CD4-positive, alpha-beta T cell (primary cell): ENCODE measurements around the gene ARHGAP26. TPM values are rescaled to one million over a fixed set of nuclear protein-coding genes. Genes with fewer than 3 reads are reported as not detected.
A peak's percentile ranks its signal among the peaks of the same experiment; 100 is the strongest.

Experiments used
- ATAC-seq: fragments of 200-7000 bp; cut with Tn5 transposase; one replicate; pipeline ENCODE4 v1.10.0; 2022; ENCODE audit warnings: mild to moderate bottlenecking; ENCODE audit not compliant: poor library complexity
- CTCF ChIA-PET: fragments of 350-600 bp; sonication (Branson Sonifier 250); formaldehyde crosslinking; loops from one replicate; lab custom pipeline; 2021; ENCODE audit warnings: antibody characterized with exemption, inconsistent platforms; lab: Charles Lee
- POLR2A ChIA-PET: fragments of 350-600 bp; sonication (Branson Sonifier 250); formaldehyde crosslinking; loops from one replicate; lab custom pipeline; 2021; ENCODE audit warnings: antibody characterized with exemption, inconsistent platforms; lab: Charles Lee
- DNase-seq, 14 experiments: peaks; one replicate each; pipeline ENCODE4 v3.0.0-alpha.2; 2013 to 2020; ENCODE audit warnings: mixed read lengths in 2 of 14
- H3K27ac ChIP-seq, 2 donors: one replicate each; pipeline versions ENCODE4 v1.5.1 to v1.7.0; 2013; ENCODE audit warnings: low read length in 2 of 2, low read depth in 1 of 2, mild to moderate bottlenecking in 1 of 2
- H3K27me3 ChIP-seq, 2 experiments: 1 replicate in 1 of 2; 2 replicates in 1 of 2; pipeline versions ENCODE4 v1.6.1 to v1.7.0; 2013; ENCODE audit warnings: low read length in 2 of 2, control low read depth in 1 of 2, mild to moderate bottlenecking in 1 of 2, moderate library complexity in 1 of 2; ENCODE audit not compliant: insufficient read depth in 2 of 2, control insufficient read depth in 1 of 2
- H3K36me3 ChIP-seq: one replicate; pipeline ENCODE4 v1.6.1; 2013; ENCODE audit warnings: low read length, control low read depth; ENCODE audit not compliant: insufficient read depth
- H3K4me1 ChIP-seq: one replicate; pipeline ENCODE4 v1.6.1; 2013; ENCODE audit warnings: low read length, control low read depth; ENCODE audit not compliant: insufficient read depth
- H3K4me3 ChIP-seq: one replicate; pipeline ENCODE4 v1.5.1; 2013; ENCODE audit warnings: mild to moderate bottlenecking, low read length, moderate library complexity
- H3K9me3 ChIP-seq, 2 experiments: 1 replicate in 1 of 2; 2 replicates in 1 of 2; pipeline versions ENCODE4 v1.6.1 to v1.7.0; 2013; ENCODE audit warnings: low read length in 2 of 2, mild to moderate bottlenecking in 2 of 2, control low read depth in 1 of 2, moderate library complexity in 1 of 2; ENCODE audit not compliant: control insufficient read depth in 1 of 2, insufficient read depth in 1 of 2
- H3K27ac Mint-ChIP-seq: one replicate; pipeline ENCODE4 v1.8.0; 2020; ENCODE audit warnings: mixed read lengths
- H3K27me3 Mint-ChIP-seq: one replicate; pipeline ENCODE4 v1.8.0; 2021; ENCODE audit warnings: mixed read lengths
- H3K36me3 Mint-ChIP-seq: one replicate; pipeline ENCODE4 v1.8.0; 2021; ENCODE audit warnings: low read depth, mixed read lengths
- H3K4me1 Mint-ChIP-seq: one replicate; pipeline ENCODE4 v1.8.0; 2021; ENCODE audit warnings: low read depth, mixed read lengths
- H3K4me3 Mint-ChIP-seq: one replicate; pipeline ENCODE4 v1.8.0; 2020; ENCODE audit warnings: mild to moderate bottlenecking, mixed read lengths
- H3K9me3 Mint-ChIP-seq: one replicate; pipeline ENCODE4 v1.8.0; 2020; ENCODE audit warnings: mixed read lengths
- intact Hi-C, 2 experiments: fragments of 100-400 bp; cut with DNase I in 1 of 2; cut with micrococcal nuclease in 1 of 2; formaldehyde crosslinking; loops; one replicate each; pipeline versions ENCODE4 v1.15.1 to v1.9.0; 2023 to 2025; cut with DNase I, micrococcal nuclease
- total RNA-seq, 174 experiments: library from RNA in 2 of 174; stranded (reverse) in 2 of 174; gene quantifications; one replicate each; pipeline ENCODE4 v1.2.3 and lab custom pipeline; 2021 to 2026
- TF ChIP-seq, protein P1 (sequence below): fragments of 200-600 bp; IDR thresholded peaks from one replicate; pipeline ENCODE4 v1.8.0; 2022; ENCODE audit warnings: antibody characterized with exemption, mild to moderate bottlenecking

The ARHGAP26 gene
- total RNA-seq, 2 experiments from 2014 or later, result 24.9 to 27.3 TPM

- Mint-ChIP-seq H3K9me3 (no peaks in the 10 kb centered on the region), H3K27ac (peak overlapping the region; percentile 75), H3K27me3 (no peaks in the 10 kb centered on the region), H3K36me3 (no peaks in the 10 kb centered on the region), H3K4me1 (peaks cover 44% of the 10 kb centered on the region), H3K4me3 (no peak overlapping the region)
- TF ChIP-seq, protein P1, sequence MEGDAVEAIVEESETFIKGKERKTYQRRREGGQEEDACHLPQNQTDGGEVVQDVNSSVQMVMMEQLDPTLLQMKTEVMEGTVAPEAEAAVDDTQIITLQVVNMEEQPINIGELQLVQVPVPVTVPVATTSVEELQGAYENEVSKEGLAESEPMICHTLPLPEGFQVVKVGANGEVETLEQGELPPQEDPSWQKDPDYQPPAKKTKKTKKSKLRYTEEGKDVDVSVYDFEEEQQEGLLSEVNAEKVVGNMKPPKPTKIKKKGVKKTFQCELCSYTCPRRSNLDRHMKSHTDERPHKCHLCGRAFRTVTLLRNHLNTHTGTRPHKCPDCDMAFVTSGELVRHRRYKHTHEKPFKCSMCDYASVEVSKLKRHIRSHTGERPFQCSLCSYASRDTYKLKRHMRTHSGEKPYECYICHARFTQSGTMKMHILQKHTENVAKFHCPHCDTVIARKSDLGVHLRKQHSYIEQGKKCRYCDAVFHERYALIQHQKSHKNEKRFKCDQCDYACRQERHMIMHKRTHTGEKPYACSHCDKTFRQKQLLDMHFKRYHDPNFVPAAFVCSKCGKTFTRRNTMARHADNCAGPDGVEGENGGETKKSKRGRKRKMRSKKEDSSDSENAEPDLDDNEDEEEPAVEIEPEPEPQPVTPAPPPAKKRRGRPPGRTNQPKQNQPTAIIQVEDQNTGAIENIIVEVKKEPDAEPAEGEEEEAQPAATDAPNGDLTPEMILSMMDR, result no peak
- no peak overlapping the region for H3K4me3 ChIP-seq
- peak overlapping the region in 1 of 2 donors; percentile 42 for H3K27ac ChIP-seq
- ChIA-PET POLR2A (interaction anchor here (1.1 kb wide), 1 partner anchor 25 kb away, joined by 3 read pairs; no protein-coding TSS in a partner anchor), CTCF (interaction anchor here (1.0 to 2.0 kb wide), 4 partner anchors 17 to 32 kb away, joined by 3 to 10 read pairs (median 3); no protein-coding TSS in a partner anchor)
- no peaks in the 10 kb centered on the region for H3K36me3 ChIP-seq
- DNase-seq, result peak in 2 of 14 experiments; percentile 51 to 61
- no peak for ATAC-seq
- H3K4me1 ChIP-seq, result peaks cover 36% of the 10 kb centered on the region
- intact Hi-C loops, result no loop called here
- no peaks in the 10 kb centered on the region for H3K9me3 ChIP-seq
- H3K27me3 ChIP-seq, result no peaks in the 10 kb centered on the region
Observed at GRCh38 chr5:142976861-142977260, 206.7 kb downstream of the ARHGAP26 start.

- peak; percentile 87 for ATAC-seq
- Histone ChIP-seq H3K4me3 (no peak overlapping the region), H3K4me1 (peaks cover 39% of the 10 kb centered on the region), H3K9me3 (no peaks in the 10 kb centered on the region), H3K27ac (peak overlapping the region in 1 of 2 donors; percentile 42), H3K36me3 (no peaks in the 10 kb centered on the region), H3K27me3 (no peaks in the 10 kb centered on the region)
- Mint-ChIP-seq H3K9me3 (no peaks in the 10 kb centered on the region), H3K4me3 (peak overlapping the region; percentile 21), H3K27me3 (no peaks in the 10 kb centered on the region), H3K36me3 (no peaks in the 10 kb centered on the region), H3K27ac (peak overlapping the region; percentile 75), H3K4me1 (peaks cover 48% of the 10 kb centered on the region)
- intact Hi-C loops, result no loop called here
- ChIA-PET CTCF (interaction anchor here (1.0 to 1.4 kb wide), 3 partner anchors 18 to 31 kb away, joined by 3 read pairs; no protein-coding TSS in a partner anchor), POLR2A (interaction anchor here (1.1 kb wide), 1 partner anchor 24 kb away, joined by 3 read pairs; no protein-coding TSS in a partner anchor)
- DNase-seq, result peak in 13 of 14 experiments; percentile 4 to 87 (median 29)
- TF ChIP-seq, protein P1, result no peak
Observed at GRCh38 chr5:142977363-142978051, 207.3 kb downstream of the ARHGAP26 start.

GRCh38 chr5:142978252-142978651, 208.1 kb downstream of the ARHGAP26 start:
- Histone ChIP-seq H3K4me1 (peaks cover 44% of the 10 kb centered on the region), H3K27me3 (no peaks in the 10 kb centered on the region), H3K9me3 (no peaks in the 10 kb centered on the region), H3K36me3 (no peaks in the 10 kb centered on the region), H3K4me3 (no peak overlapping the region), H3K27ac (peak overlapping the region in 1 of 2 donors; percentile 42)
- Mint-ChIP-seq H3K9me3 (no peaks in the 10 kb centered on the region), H3K27ac (peak overlapping the region; percentile 75), H3K27me3 (no peaks in the 10 kb centered on the region), H3K4me3 (no peak overlapping the region), H3K4me1 (peaks cover 46% of the 10 kb centered on the region), H3K36me3 (no peaks in the 10 kb centered on the region)
- TF ChIP-seq, protein P1, result no peak
- intact Hi-C loops, result no loop called here
- DNase-seq, result no peak
- no peak for ATAC-seq
- POLR2A ChIA-PET, result interaction anchor here (0.6 to 1.2 kb wide), 3 partner anchors 24 to 691 kb away, joined by 3 to 4 read pairs (median 3); no protein-coding TSS in a partner anchor
- CTCF ChIA-PET, result interaction anchor here (0.6 to 1.3 kb wide), 3 partner anchors 17 to 30 kb away, joined by 3 read pairs; no protein-coding TSS in a partner anchor
